Measurements from ENCODE around the gene POMGNT2.
A peak's percentile ranks its signal among the peaks of the same experiment; 100 is the strongest.

The POMGNT2 gene

GRCh38 chr3:43105596-43106292 lies at the start of gene POMGNT2:
Gene POMGNT2 (minus strand): TSS chr3:43106079. CDS start chr3:43081431, 24,648 bp downstream.
- DNase-seq (ENCODE audit: low read depth, low spot score): peak; percentile 20

- no peak for DNase-seq (ENCODE audit: low read depth, low spot score)
Measured at GRCh38 chr3:43154980-43155379, 49.1 kb upstream of the POMGNT2 start.

- no peak for DNase-seq (ENCODE audit: low read depth, low spot score)
Measured at GRCh38 chr3:43153216-43154083, 47.6 kb upstream of the POMGNT2 start.

GRCh38 chr3:43152649-43153048 lies 46.8 kb upstream of the POMGNT2 start:
- no peak for DNase-seq (ENCODE audit: low read depth, low spot score)

- no peak for DNase-seq (ENCODE audit: low read depth, low spot score)
Measured at GRCh38 chr3:43148033-43148432, 42.2 kb upstream of the POMGNT2 start.

- no peak for DNase-seq (ENCODE audit: low read depth, low spot score)
Measured at GRCh38 chr3:43146599-43146998, 40.7 kb upstream of the POMGNT2 start.

GRCh38 chr3:43144761-43145490 lies 39.0 kb upstream of the POMGNT2 start:
- no peak for DNase-seq (ENCODE audit: low read depth, low spot score)

GRCh38 chr3:43142472-43142871 lies 36.6 kb upstream of the POMGNT2 start:
- no peak for DNase-seq (ENCODE audit: low read depth, low spot score)

- DNase-seq (ENCODE audit: low read depth, low spot score): no peak
Measured at GRCh38 chr3:43138488-43139231, 32.8 kb upstream of the POMGNT2 start.

- DNase-seq (ENCODE audit: low read depth, low spot score): no peak
Measured at GRCh38 chr3:43132870-43133636, 27.2 kb upstream of the POMGNT2 start.

GRCh38 chr3:43132193-43132592 lies 26.3 kb upstream of the POMGNT2 start:
- no peak for DNase-seq (ENCODE audit: low read depth, low spot score)

GRCh38 chr3:43128464-43128863 lies 22.6 kb upstream of the POMGNT2 start:
- no peak for DNase-seq (ENCODE audit: low read depth, low spot score)

GRCh38 chr3:43126536-43126935 lies 20.7 kb upstream of the POMGNT2 start:
- DNase-seq (ENCODE audit: low read depth, low spot score): no peak

GRCh38 chr3:43123895-43124294 lies 18.0 kb upstream of the POMGNT2 start:
- no peak for DNase-seq (ENCODE audit: low read depth, low spot score)

- no peak for DNase-seq (ENCODE audit: low read depth, low spot score)
Measured at GRCh38 chr3:43120937-43121336, 15.1 kb upstream of the POMGNT2 start.

- DNase-seq (ENCODE audit: low read depth, low spot score): no peak
Measured at GRCh38 chr3:43117257-43117656, 11.4 kb upstream of the POMGNT2 start.

- DNase-seq (ENCODE audit: low read depth, low spot score): no peak
Measured at GRCh38 chr3:43113671-43114070, 7.8 kb upstream of the POMGNT2 start.

GRCh38 chr3:43106293-43106628 lies 382 bp upstream of the POMGNT2 start:
- DNase-seq (ENCODE audit: low read depth, low spot score): no peak

GRCh38 chr3:43104660-43105595 lies 951 bp downstream of the POMGNT2 start:
- no peak for DNase-seq (ENCODE audit: low read depth, low spot score)

GRCh38 chr3:43104039-43104438 lies 1.8 kb downstream of the POMGNT2 start:
- no peak for DNase-seq (ENCODE audit: low read depth, low spot score)
